ENCODE data around the gene SLC66A3.

SLC66A3 gene

GRCh38 chr2:11158916-11159573 lies 3.8 kb downstream of the SLC66A3 start:
- DNase-seq (ENCODE audit: extremely low spot score) = no peak
- ChIA-PET CTCF (interaction anchor here (0.9 to 1.3 kb wide), 4 partner anchors 22 to 423 kb away, joined by 3 to 5 read pairs (median 3); a partner anchor contains a TSS), POLR2A (no interaction called here)

GRCh38 chr2:11159574-11160170 lies 4.4 kb downstream of the SLC66A3 start:
- no peak for DNase-seq (ENCODE audit: extremely low spot score)
- ChIA-PET POLR2A (no interaction called here), CTCF (interaction anchor here (0.9 to 1.3 kb wide), 3 partner anchors 22 to 423 kb away, joined by 3 to 5 read pairs (median 3); a partner anchor contains a TSS)
- no peak for TF ChIP-seq CTCF (IDR thresholded peaks at IDR 0.05; ENCODE audit: control extremely low read depth, extremely low read depth, low read depth, missing control alignments)

More at GRCh38 chr2:11158916-11159573, 3.8 kb downstream of the SLC66A3 start:
- no peak for TF ChIP-seq CTCF (IDR thresholded peaks at IDR 0.05; ENCODE audit: control extremely low read depth, extremely low read depth, low read depth, missing control alignments)

GRCh38 chr2:11160256-11160655 lies 5.0 kb downstream of the SLC66A3 start:
- ChIA-PET CTCF (interaction anchor here (0.9 kb wide), 1 partner anchor 27 kb away, joined by 3 read pairs; a partner anchor contains a TSS), POLR2A (no interaction called here)
- TF ChIP-seq CTCF (IDR thresholded peaks at IDR 0.05; ENCODE audit: control extremely low read depth, extremely low read depth, low read depth, missing control alignments) = no peak
- DNase-seq (ENCODE audit: extremely low spot score) = no peak

GRCh38 chr2:11160731-11161455 lies 5.6 kb downstream of the SLC66A3 start:
- CTCF ChIA-PET = interaction anchor here (0.9 to 2.8 kb wide), 6 partner anchors 28 to 532 kb away, joined by 3 to 10 read pairs (median 3); a partner anchor contains a TSS
- POLR2A ChIA-PET = no interaction called here
- TF ChIP-seq CTCF (IDR thresholded peaks at IDR 0.05; ENCODE audit: control extremely low read depth, extremely low read depth, low read depth, missing control alignments) = no peak
- DNase-seq (ENCODE audit: extremely low spot score) = peak; percentile 62

GRCh38 chr2:11161747-11162146 lies 6.5 kb downstream of the SLC66A3 start:
- no peak for DNase-seq (ENCODE audit: extremely low spot score)
- ChIA-PET POLR2A (no interaction called here), CTCF (interaction anchor here (0.8 to 2.8 kb wide), 8 partner anchors 8 to 531 kb away, joined by 3 to 10 read pairs (median 3); a partner anchor contains a TSS)
- no peak for TF ChIP-seq CTCF (IDR thresholded peaks at IDR 0.05; ENCODE audit: control extremely low read depth, extremely low read depth, low read depth, missing control alignments)

Data from GM10248 (cell line).